Ectodermal cell (in vitro differentiated cells): ENCODE measurements around the gene CFAP299. TPM values are rescaled to one million over a fixed set of nuclear protein-coding genes. Genes with fewer than 3 reads are reported as not detected.
"Not testable (repeated sequence)": the region's sequence is repeated elsewhere in the genome, so short reads cannot be mapped to it uniquely, and the experiment has no call there.

Experiments used
- H3K27ac ChIP-seq: 2 replicates; pipeline ENCODE4 v1.7.0; 2013; ENCODE audit warnings: mild to moderate bottlenecking, low read depth, low read length; ENCODE audit not compliant: insufficient read depth, poor library complexity, severe bottlenecking
- H3K27me3 ChIP-seq: 2 replicates; pipeline ENCODE4 v1.7.0; 2013; ENCODE audit warnings: mild to moderate bottlenecking, low read length; ENCODE audit not compliant: insufficient read depth, control insufficient read depth, poor library complexity, severe bottlenecking
- H3K36me3 ChIP-seq: one replicate; pipeline ENCODE4 v1.7.0; 2013; ENCODE audit warnings: low read length; ENCODE audit not compliant: control insufficient read depth, insufficient read depth
- H3K4me1 ChIP-seq: one replicate; pipeline ENCODE4 v1.7.0; 2013; ENCODE audit warnings: low read length; ENCODE audit not compliant: control insufficient read depth, insufficient read depth
- H3K4me3 ChIP-seq: 2 replicates; pipeline ENCODE4 v1.7.0; 2013; ENCODE audit warnings: low read depth, low read length, control low read depth; ENCODE audit not compliant: insufficient read depth
- H3K9me3 ChIP-seq: 2 replicates; pipeline ENCODE4 v1.7.0; 2013; ENCODE audit warnings: mild to moderate bottlenecking, low read length, moderate library complexity; ENCODE audit not compliant: control insufficient read depth
- WGBS, 2 experiments: methylation state at CpG; one replicate each; pipeline ENCODE4 v1.1.7; 2013; ENCODE audit warnings: missing lambda C conversion rate in 2 of 2; 5-methylcytosine and 5-hydroxymethylcytosine counted together
- polyA plus RNA-seq, 4 experiments: library from polyadenylated mRNA; stranded (reverse); fragments of 50-300 nt; gene quantifications; one replicate each; pipeline ENCODE4 v1.2.3, GENCODE V29; 2013

CFAP299 gene
- not detected for polyA plus RNA-seq (2013, experiment 1 of 4)
- not detected for polyA plus RNA-seq (2013, experiment 2 of 4)
- polyA plus RNA-seq (2013, experiment 3 of 4), result not detected
- polyA plus RNA-seq (2013, experiment 4 of 4), result not detected

DNA sequence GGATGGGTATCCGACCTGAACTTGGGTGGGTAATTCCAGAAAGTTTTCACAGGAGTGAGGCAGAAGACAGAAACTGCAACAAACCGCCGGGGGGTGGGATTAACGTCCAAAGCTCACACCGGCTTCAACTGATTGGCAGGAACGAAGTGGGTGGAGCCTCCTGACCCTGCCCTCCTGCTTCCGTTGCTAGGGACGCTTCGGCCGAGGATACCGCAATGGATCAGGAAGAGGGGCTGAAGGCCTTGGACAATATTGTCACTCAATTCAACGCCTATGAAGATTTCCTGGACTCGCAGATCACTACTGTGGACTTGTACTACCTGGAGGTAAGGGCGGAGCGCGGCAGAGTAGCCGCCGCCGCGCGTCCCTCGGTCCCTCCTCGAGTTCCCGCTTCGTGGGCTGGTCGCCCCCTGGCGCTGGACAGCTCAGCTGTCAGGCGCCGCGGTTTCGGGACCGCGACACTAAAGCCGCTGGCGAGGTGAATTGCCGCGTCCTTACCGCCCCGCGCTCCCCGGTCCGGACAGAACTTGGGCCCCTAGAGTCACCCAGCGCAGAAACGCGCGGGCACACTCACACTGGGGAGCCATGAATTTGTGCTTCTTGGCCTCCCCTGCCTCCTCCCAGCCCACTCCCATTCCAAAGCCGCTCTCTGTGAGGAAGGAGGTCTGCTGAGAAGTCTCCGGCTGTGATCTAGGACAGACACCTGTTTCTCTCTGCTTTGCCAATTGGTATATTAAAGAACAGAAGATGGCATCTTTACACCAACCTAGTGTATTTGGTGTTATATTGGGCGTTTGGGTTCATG lies at the start of gene CFAP299:
Gene CFAP299, plus strand, starts transcription at position 177 of the 805 bp plus-strand sequence.
- H3K27ac ChIP-seq, result no peak within 1 kb of the TSS
- H3K27me3 ChIP-seq, result peaks cover 50% of the 10 kb centered on the region
- WGBS, 2 experiments, result 0 to 1% methylated on average over 47 to 48 of the region's 49 CpGs
- peak within 1 kb of the TSS; percentile 68 for H3K4me3 ChIP-seq
- no peaks in the 10 kb centered on the region for H3K9me3 ChIP-seq
- H3K36me3 ChIP-seq, result no peaks in the 10 kb centered on the region
- H3K4me1 ChIP-seq, result no peaks in the 10 kb centered on the region

DNA sequence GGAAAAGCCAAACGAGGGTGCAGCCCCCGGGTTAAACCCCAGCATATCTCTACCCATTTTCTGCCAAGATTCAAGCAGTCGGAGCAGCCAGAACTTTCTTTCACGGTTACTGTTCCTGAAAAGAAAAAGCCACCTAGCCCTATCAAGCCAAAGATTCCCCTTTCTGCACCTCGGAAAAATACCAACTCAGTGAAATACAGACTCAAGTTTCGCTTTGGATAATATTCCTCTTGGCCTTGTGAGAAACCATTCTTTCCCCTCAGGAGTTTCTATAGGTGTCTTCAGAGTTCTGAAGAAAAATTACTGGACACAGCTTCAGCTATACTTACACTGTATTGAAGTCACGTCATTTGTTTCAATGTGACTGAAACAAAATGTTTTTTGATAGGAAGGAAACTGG lies 49.1 kb upstream of the CFAP299 start:
- Histone ChIP-seq H3K27me3 (no peaks in the 10 kb centered on the region), H3K4me3 (no peak overlapping the region), H3K9me3 (no peaks in the 10 kb centered on the region), H3K36me3 (no peaks in the 10 kb centered on the region), H3K27ac (no peak overlapping the region), H3K4me1 (no peaks in the 10 kb centered on the region)
- WGBS, 2 experiments, result 79 to 82% methylated on average over 6 to 7 of the region's 7 CpGs

GRCh38 chr4:80290665-80291064 lies 44.9 kb upstream of the CFAP299 start:
- not testable (repeated sequence) for H3K4me3 ChIP-seq, H3K27me3 ChIP-seq, H3K36me3 ChIP-seq, H3K4me1 ChIP-seq, H3K27ac ChIP-seq, H3K9me3 ChIP-seq
- WGBS, 2 experiments, result no CpG with 5 or more reads among the region's 2 CpGs

DNA sequence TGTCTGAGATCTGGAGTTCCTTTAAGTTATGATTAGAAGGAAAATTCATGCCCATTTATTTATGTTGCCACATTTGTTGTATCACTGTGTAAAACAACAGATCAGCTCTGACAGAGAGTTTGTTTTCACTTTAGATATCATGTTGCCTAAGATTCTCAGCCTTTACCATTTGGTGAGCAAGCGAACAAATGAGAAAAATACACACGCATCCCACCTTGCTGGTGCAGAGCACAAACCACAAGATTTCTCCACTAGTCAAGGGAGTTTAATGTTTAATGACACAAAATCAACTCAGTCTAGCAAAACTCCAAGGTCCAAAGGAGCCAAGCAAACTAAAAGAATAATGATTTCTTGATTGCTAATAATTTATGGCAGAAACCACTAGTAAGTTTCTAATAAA lies 41.3 kb upstream of the CFAP299 start:
- WGBS, 2 experiments, result 84 to 92% methylated on average over 2 of the region's 2 CpGs
- H3K4me3 ChIP-seq, result no peak overlapping the region
- H3K4me1 ChIP-seq, result no peaks in the 10 kb centered on the region
- no peaks in the 10 kb centered on the region for H3K9me3 ChIP-seq
- H3K36me3 ChIP-seq, result no peaks in the 10 kb centered on the region
- no peaks in the 10 kb centered on the region for H3K27me3 ChIP-seq
- no peak overlapping the region for H3K27ac ChIP-seq

GRCh38 chr4:80295336-80295735 lies 40.2 kb upstream of the CFAP299 start:
- H3K27ac ChIP-seq, result no peak overlapping the region
- WGBS, 2 experiments, result 96% methylated on average over 3 of the region's 3 CpGs
- no peaks in the 10 kb centered on the region for H3K27me3 ChIP-seq
- no peaks in the 10 kb centered on the region for H3K4me1 ChIP-seq
- H3K9me3 ChIP-seq, result no peaks in the 10 kb centered on the region
- no peak overlapping the region for H3K4me3 ChIP-seq
- H3K36me3 ChIP-seq, result no peaks in the 10 kb centered on the region

DNA sequence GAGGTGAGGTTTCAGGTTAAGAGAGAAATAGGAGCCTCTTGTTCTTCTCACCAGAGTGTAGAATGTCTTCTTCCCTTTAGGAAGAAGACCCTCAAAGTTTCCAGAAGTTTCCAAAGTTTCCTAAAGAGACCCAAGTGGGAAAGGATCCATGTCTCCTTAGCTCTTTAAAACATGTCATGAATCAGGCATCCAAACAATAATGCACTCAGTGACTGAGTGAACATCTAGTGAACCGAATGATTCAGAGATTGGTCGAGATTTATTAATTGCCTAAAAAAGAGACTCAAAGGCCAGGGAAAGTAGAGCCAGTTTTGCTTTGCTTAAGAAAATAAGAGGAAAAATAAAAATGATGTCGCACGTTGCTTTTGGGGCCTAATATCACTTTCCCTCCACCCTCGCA lies 39.7 kb upstream of the CFAP299 start:
- Histone ChIP-seq H3K4me1 (no peaks in the 10 kb centered on the region), H3K36me3 (no peaks in the 10 kb centered on the region), H3K27ac (no peak overlapping the region), H3K9me3 (no peaks in the 10 kb centered on the region), H3K4me3 (no peak overlapping the region), H3K27me3 (no peaks in the 10 kb centered on the region)
- WGBS, 2 experiments, result 85 to 95% methylated on average over 5 of the region's 5 CpGs

GRCh38 chr4:80301884-80302283 lies 33.6 kb upstream of the CFAP299 start:
- H3K9me3 ChIP-seq, result no peaks in the 10 kb centered on the region
- no peak overlapping the region for H3K4me3 ChIP-seq
- H3K27me3 ChIP-seq, result no peaks in the 10 kb centered on the region
- no peaks in the 10 kb centered on the region for H3K36me3 ChIP-seq
- H3K4me1 ChIP-seq, result no peaks in the 10 kb centered on the region
- H3K27ac ChIP-seq, result no peak overlapping the region
- WGBS, 2 experiments, result 80 to 92% methylated on average over 3 of the region's 4 CpGs

DNA sequence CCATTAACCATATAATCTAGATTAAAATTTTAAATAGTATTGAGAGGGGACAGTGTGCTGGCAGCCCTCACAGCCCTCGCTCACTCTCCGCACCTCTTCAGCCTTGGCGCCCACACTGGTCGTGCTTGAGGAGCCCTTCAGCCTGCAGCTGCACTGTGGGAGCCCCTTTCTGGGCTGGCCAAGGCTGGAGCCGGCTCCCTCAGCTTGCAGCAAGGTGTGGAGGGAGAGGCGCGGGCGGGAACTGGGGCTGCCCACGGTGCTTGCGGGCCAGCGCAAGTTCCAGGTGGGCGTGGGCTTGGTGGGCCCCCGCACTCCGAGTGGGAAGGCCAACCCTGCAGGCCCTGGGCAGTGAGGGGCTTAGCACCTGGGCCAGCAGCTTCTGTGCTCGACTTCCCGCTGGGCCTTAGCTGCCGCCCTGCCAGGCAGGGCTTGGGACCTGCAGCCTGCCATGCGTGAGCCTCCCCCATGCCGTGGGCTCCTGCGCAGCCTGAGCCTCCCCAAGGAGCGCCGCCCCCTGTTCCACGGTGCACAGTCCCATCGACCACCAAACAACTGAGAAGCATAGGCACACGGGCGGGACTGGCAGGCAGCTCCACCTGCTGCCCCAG lies 32.8 kb upstream of the CFAP299 start:
- Histone ChIP-seq H3K4me3 (no peak overlapping the region), H3K4me1 (no peaks in the 10 kb centered on the region), H3K36me3 (no peaks in the 10 kb centered on the region), H3K27me3 (no peaks in the 10 kb centered on the region), H3K27ac (no peak overlapping the region), H3K9me3 (no peaks in the 10 kb centered on the region)
- 88 to 90% methylated on average over 26 of the region's 26 CpGs for WGBS, 2 experiments

- no peaks in the 10 kb centered on the region for H3K4me1 ChIP-seq
- no peaks in the 10 kb centered on the region for H3K27me3 ChIP-seq
- H3K36me3 ChIP-seq, result no peaks in the 10 kb centered on the region
- no peaks in the 10 kb centered on the region for H3K9me3 ChIP-seq
- H3K27ac ChIP-seq, result no peak overlapping the region
- H3K4me3 ChIP-seq, result no peak overlapping the region
- 98 to 100% methylated on average over 1 to 3 of the region's 3 CpGs for WGBS, 2 experiments
These were observed 30.1 kb upstream of the CFAP299 start for GRCh38 chr4:80305466-80305865.

DNA sequence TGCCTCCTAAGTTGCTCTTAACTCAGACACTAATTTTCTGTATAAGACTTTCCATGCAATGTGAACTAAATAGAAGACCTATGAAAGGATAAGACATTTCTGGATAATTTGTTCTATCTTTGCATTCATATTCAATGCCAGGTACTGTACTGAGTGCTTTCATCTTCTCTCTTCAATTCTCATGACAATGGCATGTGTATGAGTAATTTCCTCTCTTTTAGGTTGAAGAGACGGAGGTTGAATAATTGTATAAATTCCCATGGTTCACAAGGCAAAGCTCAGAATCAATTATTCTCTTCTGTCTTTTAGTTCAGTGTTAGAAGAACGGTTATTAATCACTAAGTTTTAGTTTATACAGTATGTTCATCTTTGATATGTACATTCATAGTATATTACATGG lies 29.3 kb upstream of the CFAP299 start:
- no peak overlapping the region for H3K27ac ChIP-seq
- H3K4me3 ChIP-seq, result no peak overlapping the region
- no peaks in the 10 kb centered on the region for H3K27me3 ChIP-seq
- H3K9me3 ChIP-seq, result no peaks in the 10 kb centered on the region
- 100% methylated on average over 1 of the region's 2 CpGs; no CpG with 5 or more reads in 1 of the 2 experiments for WGBS, 2 experiments
- H3K36me3 ChIP-seq, result no peaks in the 10 kb centered on the region
- H3K4me1 ChIP-seq, result no peaks in the 10 kb centered on the region
